Natural killer cell (primary cell): ENCODE data around the gene AKR1B15. TPM values are rescaled to one million over a fixed set of nuclear protein-coding genes. Genes with fewer than 3 reads are reported as not detected.

Experiments
- ATAC-seq, 3 donors: fragments of 150-1000 bp in 2 of 3; fragments of 200-7000 bp in 1 of 3; cut with Tn5 transposase; 1 replicate in 1 of 3; 2 replicates in 2 of 3; pipeline ENCODE4 v1.10.0; 2021; ENCODE audit warnings: mild to moderate bottlenecking in 2 of 3, moderate library complexity in 2 of 3
- DNase-seq, 2 donors: peaks; one replicate each; pipeline versions ENCODE4 v3.0.0 to v3.0.0-alpha.2; 2013 to 2021; ENCODE audit warnings: mixed read lengths in 1 of 2
- H3K27ac ChIP-seq: one replicate; pipeline ENCODE4 v1.5.1; 2013; ENCODE audit warnings: mild to moderate bottlenecking, low read length
- H3K27me3 ChIP-seq: one replicate; pipeline ENCODE4 v1.6.1; 2013; ENCODE audit warnings: low read length; ENCODE audit not compliant: control insufficient read depth, insufficient read depth
- H3K36me3 ChIP-seq: one replicate; pipeline ENCODE4 v1.6.1; 2013; ENCODE audit warnings: low read length; ENCODE audit not compliant: control insufficient read depth, insufficient read depth
- H3K4me1 ChIP-seq: one replicate; pipeline ENCODE4 v1.6.1; 2013; ENCODE audit warnings: low read length; ENCODE audit not compliant: control insufficient read depth, insufficient read depth
- H3K4me3 ChIP-seq: one replicate; pipeline ENCODE4 v1.5.1; 2013; ENCODE audit warnings: low read length
- H3K9me3 ChIP-seq: one replicate; pipeline ENCODE4 v1.6.1; 2013; ENCODE audit warnings: low read length; ENCODE audit not compliant: control insufficient read depth, insufficient read depth
- H3K27ac Mint-ChIP-seq, 2 donors: one replicate each; pipeline ENCODE4 v1.8.0; 2022; ENCODE audit warnings: mild to moderate bottlenecking in 2 of 2, mixed read lengths in 2 of 2, moderate library complexity in 1 of 2
- H3K27me3 Mint-ChIP-seq, 2 donors: one replicate each; pipeline ENCODE4 v1.8.0; 2022; ENCODE audit warnings: low read depth in 2 of 2, mixed read lengths in 2 of 2
- H3K36me3 Mint-ChIP-seq: one replicate; pipeline ENCODE4 v1.8.0; 2022; ENCODE audit warnings: mixed read lengths
- H3K4me1 Mint-ChIP-seq, 2 donors: one replicate each; pipeline ENCODE4 v1.8.0; 2022; ENCODE audit warnings: mixed read lengths in 2 of 2
- H3K4me3 Mint-ChIP-seq: one replicate; pipeline ENCODE4 v1.8.0; 2022; ENCODE audit warnings: mild to moderate bottlenecking, moderate library complexity, mixed read lengths
- H3K9me3 Mint-ChIP-seq, 2 donors: one replicate each; pipeline ENCODE4 v1.8.0; 2022; ENCODE audit warnings: mixed read lengths in 2 of 2
- WGBS: methylation state at CpG from one replicate; pipeline ENCODE4 v1.1.7; 2013; ENCODE audit warnings: missing lambda C conversion rate; ENCODE audit not compliant: insufficient coverage; 5-methylcytosine and 5-hydroxymethylcytosine counted together
- intact Hi-C: fragments of 100-400 bp; cut with micrococcal nuclease; formaldehyde crosslinking; loops from one replicate; pipeline ENCODE4 v1.14.2; 2022
- total RNA-seq, 4 donors: library from RNA; stranded (reverse); fragments of 120-200 nt in 1 of 4; gene quantifications; one replicate each; pipeline versions ENCODE4 v1.2.3 to v1.2.4, GENCODE V29; 2013 to 2022
- TF ChIP-seq, protein P1 (sequence below): fragments of 200-600 bp; IDR thresholded peaks from one replicate; pipeline ENCODE4 v1.8.0; 2022; ENCODE audit warnings: antibody characterized with exemption

AKR1B15 gene
- total RNA-seq, 3 donors from 2014 or later (not counting 1 experiment from before 2014, with no cell fraction given) = not detected

DNA sequence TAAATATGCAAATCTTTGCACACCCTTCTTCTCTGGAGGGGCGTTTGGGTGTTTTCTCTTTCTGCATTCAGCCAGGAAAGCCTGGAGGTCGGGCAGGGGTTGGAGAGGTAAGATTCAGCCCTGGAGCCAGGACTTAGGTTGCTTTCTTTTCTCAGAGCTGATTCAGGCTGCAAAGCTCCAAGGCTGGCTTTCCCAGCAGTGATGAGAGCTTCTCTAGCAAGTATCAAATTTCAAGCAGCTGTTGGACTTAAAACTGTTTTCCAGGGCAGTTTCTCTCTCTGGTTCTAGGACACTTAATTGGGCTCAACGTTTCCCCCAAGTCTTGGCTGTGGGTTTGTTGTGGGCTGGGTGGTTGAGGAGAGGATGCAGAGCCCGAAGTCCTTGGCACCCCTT lies 20.9 kb upstream of the AKR1B15 start:
- Histone ChIP-seq H3K36me3 (no peaks in the 10 kb centered on the region), H3K27ac (no peak overlapping the region), H3K27me3 (peaks cover 2% of the 10 kb centered on the region), H3K9me3 (no peaks in the 10 kb centered on the region), H3K4me1 (no peaks in the 10 kb centered on the region), H3K4me3 (no peak overlapping the region)
- 51% methylated on average over 4 of the region's 4 CpGs for WGBS
- no peaks in the 10 kb centered on the region for H3K9me3 Mint-ChIP-seq
- H3K4me3 Mint-ChIP-seq = no peak overlapping the region
- ATAC-seq (no peak), DNase-seq (no peak)
- no peak overlapping the region for H3K27ac Mint-ChIP-seq
- TF ChIP-seq, protein P1, sequence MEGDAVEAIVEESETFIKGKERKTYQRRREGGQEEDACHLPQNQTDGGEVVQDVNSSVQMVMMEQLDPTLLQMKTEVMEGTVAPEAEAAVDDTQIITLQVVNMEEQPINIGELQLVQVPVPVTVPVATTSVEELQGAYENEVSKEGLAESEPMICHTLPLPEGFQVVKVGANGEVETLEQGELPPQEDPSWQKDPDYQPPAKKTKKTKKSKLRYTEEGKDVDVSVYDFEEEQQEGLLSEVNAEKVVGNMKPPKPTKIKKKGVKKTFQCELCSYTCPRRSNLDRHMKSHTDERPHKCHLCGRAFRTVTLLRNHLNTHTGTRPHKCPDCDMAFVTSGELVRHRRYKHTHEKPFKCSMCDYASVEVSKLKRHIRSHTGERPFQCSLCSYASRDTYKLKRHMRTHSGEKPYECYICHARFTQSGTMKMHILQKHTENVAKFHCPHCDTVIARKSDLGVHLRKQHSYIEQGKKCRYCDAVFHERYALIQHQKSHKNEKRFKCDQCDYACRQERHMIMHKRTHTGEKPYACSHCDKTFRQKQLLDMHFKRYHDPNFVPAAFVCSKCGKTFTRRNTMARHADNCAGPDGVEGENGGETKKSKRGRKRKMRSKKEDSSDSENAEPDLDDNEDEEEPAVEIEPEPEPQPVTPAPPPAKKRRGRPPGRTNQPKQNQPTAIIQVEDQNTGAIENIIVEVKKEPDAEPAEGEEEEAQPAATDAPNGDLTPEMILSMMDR = no peak
- H3K4me1 Mint-ChIP-seq = no peaks in the 10 kb centered on the region
- H3K27me3 Mint-ChIP-seq = peaks cover 11 to 21% of the 10 kb centered on the region in 2 donors
- intact Hi-C loops = no loop called here
- no peaks in the 10 kb centered on the region for H3K36me3 Mint-ChIP-seq

DNA sequence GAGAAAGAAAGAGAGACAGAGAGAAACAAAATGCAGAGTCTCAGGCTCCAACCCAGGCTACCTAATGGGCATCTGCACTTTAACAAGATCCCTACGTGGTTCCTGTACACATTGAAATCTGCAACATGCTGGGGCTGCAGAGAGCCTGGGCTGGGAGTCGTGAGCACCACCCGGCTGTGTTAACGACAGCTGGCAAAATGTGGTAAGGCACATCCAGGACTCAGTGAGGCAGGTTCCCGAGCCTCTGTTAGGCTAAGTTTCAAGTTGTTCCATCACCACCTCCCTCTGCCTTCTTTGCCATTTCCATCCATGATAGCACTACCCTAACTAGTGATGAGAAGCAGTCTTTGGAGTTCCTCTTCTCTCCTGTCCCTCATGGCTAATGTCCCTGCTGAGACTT lies 20.2 kb upstream of the AKR1B15 start:
- WGBS = 82% methylated on average over 5 of the region's 5 CpGs
- H3K27ac Mint-ChIP-seq = no peak overlapping the region
- Histone ChIP-seq H3K27ac (no peak overlapping the region), H3K36me3 (no peaks in the 10 kb centered on the region), H3K9me3 (no peaks in the 10 kb centered on the region), H3K4me1 (no peaks in the 10 kb centered on the region), H3K4me3 (no peak overlapping the region), H3K27me3 (no peaks in the 10 kb centered on the region)
- TF ChIP-seq, protein P1 = no peak
- H3K27me3 Mint-ChIP-seq = peaks cover 9 to 13% of the 10 kb centered on the region in 2 donors
- no peak overlapping the region for H3K4me3 Mint-ChIP-seq
- DNase-seq (no peak), ATAC-seq (no peak)
- intact Hi-C loops = no loop called here
- no peaks in the 10 kb centered on the region for H3K36me3 Mint-ChIP-seq
- no peaks in the 10 kb centered on the region for H3K9me3 Mint-ChIP-seq
- H3K4me1 Mint-ChIP-seq = no peaks in the 10 kb centered on the region

DNA sequence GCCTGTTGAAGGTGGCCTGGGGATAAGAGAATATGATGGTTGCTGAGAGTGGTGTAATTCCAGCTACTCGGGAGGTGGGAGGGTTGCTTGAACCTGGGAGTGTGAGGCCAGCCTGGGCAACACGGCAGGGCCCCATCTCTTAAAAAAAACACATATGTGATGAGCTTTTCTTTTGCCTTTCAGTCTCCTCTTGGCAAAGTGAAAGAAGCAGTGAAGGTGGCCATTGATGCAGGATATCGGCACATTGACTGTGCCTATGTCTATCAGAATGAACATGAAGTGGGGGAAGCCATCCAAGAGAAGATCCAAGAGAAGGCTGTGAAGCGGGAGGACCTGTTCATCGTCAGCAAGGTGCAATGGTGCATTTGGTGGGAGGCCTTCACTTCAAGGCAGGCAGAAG lies 18.4 kb upstream of the AKR1B15 start:
- no peak for ATAC-seq
- WGBS = 90% methylated on average over 5 of the region's 5 CpGs
- H3K4me3 ChIP-seq = no peak overlapping the region
- TF ChIP-seq, protein P1 = no peak
- intact Hi-C loops = no loop called here
- Mint-ChIP-seq H3K27me3 (peaks cover 10 to 13% of the 10 kb centered on the region in 2 donors), H3K27ac (no peak overlapping the region), H3K4me1 (no peaks in the 10 kb centered on the region), H3K4me3 (no peak overlapping the region), H3K36me3 (no peaks in the 10 kb centered on the region), H3K9me3 (no peaks in the 10 kb centered on the region)
- H3K27ac ChIP-seq = no peak overlapping the region
- no peak for DNase-seq
- no peaks in the 10 kb centered on the region for H3K4me1 ChIP-seq
- H3K36me3 ChIP-seq = no peaks in the 10 kb centered on the region
- H3K27me3 ChIP-seq = no peaks in the 10 kb centered on the region
- no peaks in the 10 kb centered on the region for H3K9me3 ChIP-seq

DNA sequence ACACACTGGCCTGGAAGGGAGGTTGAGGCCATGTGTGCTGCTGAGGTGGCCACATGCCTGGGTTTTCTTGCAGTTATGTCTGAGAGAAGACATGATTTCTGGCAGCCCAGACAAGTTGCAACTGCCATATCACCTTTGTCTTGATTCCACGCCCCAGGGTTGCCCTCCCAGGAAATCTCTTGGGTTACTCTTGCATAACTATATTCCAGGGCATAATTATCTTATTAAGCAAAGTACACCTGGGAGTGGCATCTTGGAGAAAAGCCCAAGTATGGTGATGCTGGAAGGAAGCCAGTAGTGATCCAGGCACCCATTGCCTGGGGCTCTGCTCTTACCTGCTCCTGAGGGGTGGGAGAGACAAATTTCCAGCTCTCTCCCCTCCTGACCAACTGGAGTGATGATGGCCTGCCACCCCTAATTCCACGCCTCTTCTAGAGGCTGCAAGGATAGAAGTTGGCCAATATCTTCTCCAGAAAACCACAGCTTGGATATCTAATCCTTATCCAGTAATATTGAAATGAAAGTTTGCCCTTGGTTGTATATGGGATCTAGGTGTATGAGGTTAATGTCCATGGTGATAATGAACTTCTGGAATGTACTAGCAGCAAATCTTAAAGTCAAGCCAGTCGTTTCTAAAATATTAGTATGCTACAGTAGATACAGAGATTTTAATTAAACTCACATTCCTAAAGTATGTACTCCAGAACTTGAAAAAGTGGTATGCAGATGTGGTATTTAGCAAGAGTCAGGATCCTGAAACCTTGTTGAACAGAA lies 16.5 kb upstream of the AKR1B15 start:
- no peak overlapping the region for H3K27ac ChIP-seq
- Mint-ChIP-seq H3K4me1 (no peaks in the 10 kb centered on the region), H3K27ac (no peak overlapping the region), H3K9me3 (no peaks in the 10 kb centered on the region), H3K4me3 (no peak overlapping the region), H3K27me3 (peaks cover 9 to 17% of the 10 kb centered on the region in 2 donors), H3K36me3 (no peaks in the 10 kb centered on the region)
- intact Hi-C loops = no loop called here
- TF ChIP-seq, protein P1 = no peak
- WGBS = 89% methylated on average over 1 of the region's 3 CpGs
- H3K4me1 ChIP-seq = no peaks in the 10 kb centered on the region
- no peaks in the 10 kb centered on the region for H3K9me3 ChIP-seq
- no peak overlapping the region for H3K4me3 ChIP-seq
- no peak for ATAC-seq
- no peaks in the 10 kb centered on the region for H3K27me3 ChIP-seq
- H3K36me3 ChIP-seq = no peaks in the 10 kb centered on the region
- no peak for DNase-seq
